ENCODE data around the gene SKIC8. TPM values are rescaled to one million over a fixed set of nuclear protein-coding genes. Genes with fewer than 3 reads are reported as not detected.

The SKIC8 gene
- total RNA-seq, 1 donor from 2014 or later, result 54.3 TPM

GRCh38 chr15:78342021-78342420, 42.6 kb upstream of the SKIC8 start:
- Histone ChIP-seq H3K4me3 (no peak overlapping the region), H3K4me1 (peaks cover 8% of the 10 kb centered on the region), H3K27me3 (no peaks in the 10 kb centered on the region), H3K9me3 (no peaks in the 10 kb centered on the region), H3K27ac (no peak overlapping the region), H3K36me3 (no peaks in the 10 kb centered on the region)
- intact Hi-C loops (cut with DNase I), result no loop called here
- no peak for DNase-seq (ENCODE audit: extremely low spot score in 2 of 2)
- no peak for TF ChIP-seq POLR2A (IDR thresholded peaks at IDR 0.05)
- TF ChIP-seq CTCF (IDR thresholded peaks at IDR 0.05), result no peak
- no peak for TF ChIP-seq POLR2AphosphoS5 (IDR thresholded peaks at IDR 0.05; ENCODE audit: insufficient read depth in 1 of 2, low read depth in 1 of 2)

- Histone ChIP-seq H3K27ac (no peak overlapping the region), H3K4me3 (peak overlapping the region in 1 of 2 donors; percentile 13), H3K36me3 (no peaks in the 10 kb centered on the region), H3K27me3 (no peaks in the 10 kb centered on the region), H3K4me1 (peaks cover 8% of the 10 kb centered on the region), H3K9me3 (no peaks in the 10 kb centered on the region)
- DNase-seq (ENCODE audit: extremely low spot score in 2 of 2), result no peak
- no peak for TF ChIP-seq POLR2A (IDR thresholded peaks at IDR 0.05)
- no peak for TF ChIP-seq POLR2AphosphoS5 (IDR thresholded peaks at IDR 0.05; ENCODE audit: insufficient read depth in 1 of 2, low read depth in 1 of 2)
- intact Hi-C loops (cut with DNase I), result no loop called here
Observed at GRCh38 chr15:78341057-78341987, 41.9 kb upstream of the SKIC8 start.

GRCh38 chr15:78340231-78341056, 41.0 kb upstream of the SKIC8 start, which contains the start of gene CRABP1:
CRABP1 (plus strand) TSS chr15:78340353; CDS start chr15:78340429, 76 bp downstream.
- intact Hi-C loops (cut with DNase I), result no loop called here
- Histone ChIP-seq H3K4me3 (peak within 1 kb of the TSS in 1 of 2 donors; percentile 13), H3K4me1 (peaks cover 8% of the 10 kb centered on the region), H3K36me3 (no peaks in the 10 kb centered on the region), H3K27me3 (no peaks in the 10 kb centered on the region), H3K9me3 (no peaks in the 10 kb centered on the region), H3K27ac (no peak within 1 kb of the TSS)
- TF ChIP-seq CTCF (IDR thresholded peaks at IDR 0.05) (no peak), POLR2AphosphoS5 (IDR thresholded peaks at IDR 0.05; ENCODE audit: insufficient read depth in 1 of 2, low read depth in 1 of 2) (no peak), POLR2A (IDR thresholded peaks at IDR 0.05) (no peak)
- no peak for DNase-seq (ENCODE audit: extremely low spot score in 2 of 2)

GRCh38 chr15:78339559-78339958, 40.1 kb upstream of the SKIC8 start:
- Histone ChIP-seq H3K36me3 (no peaks in the 10 kb centered on the region), H3K27me3 (no peaks in the 10 kb centered on the region), H3K4me1 (peaks cover 8% of the 10 kb centered on the region), H3K27ac (no peak overlapping the region), H3K4me3 (no peak overlapping the region), H3K9me3 (no peaks in the 10 kb centered on the region)
- DNase-seq (ENCODE audit: extremely low spot score in 2 of 2), result no peak
- intact Hi-C loops (cut with DNase I), result no loop called here
- no peak for TF ChIP-seq CTCF (IDR thresholded peaks at IDR 0.05)
- TF ChIP-seq POLR2AphosphoS5 (IDR thresholded peaks at IDR 0.05; ENCODE audit: insufficient read depth in 1 of 2, low read depth in 1 of 2), result no peak
- no peak for TF ChIP-seq POLR2A (IDR thresholded peaks at IDR 0.05)

GRCh38 chr15:78338781-78339180, 39.4 kb upstream of the SKIC8 start:
- no peak for DNase-seq (ENCODE audit: extremely low spot score in 2 of 2)

More at GRCh38 chr15:78338781-78339180, 39.4 kb upstream of the SKIC8 start:
- Histone ChIP-seq H3K27me3 (no peaks in the 10 kb centered on the region), H3K27ac (no peak overlapping the region), H3K36me3 (no peaks in the 10 kb centered on the region), H3K9me3 (no peaks in the 10 kb centered on the region), H3K4me1 (peaks cover 8% of the 10 kb centered on the region), H3K4me3 (no peak overlapping the region)
- intact Hi-C loops (cut with DNase I), result no loop called here
- TF ChIP-seq POLR2A (IDR thresholded peaks at IDR 0.05) (no peak), POLR2AphosphoS5 (IDR thresholded peaks at IDR 0.05; ENCODE audit: insufficient read depth in 1 of 2, low read depth in 1 of 2) (no peak), CTCF (IDR thresholded peaks at IDR 0.05) (no peak)
